T1000 (cell line): Measurements from ENCODE around the gene RSBN1.

Experiments
- DNase-seq: peaks from one replicate; lab custom pipeline; 2025; ENCODE audit warnings: mixed read lengths; lab: John Stamatoyannopoulos, UW

The RSBN1 gene

DNA sequence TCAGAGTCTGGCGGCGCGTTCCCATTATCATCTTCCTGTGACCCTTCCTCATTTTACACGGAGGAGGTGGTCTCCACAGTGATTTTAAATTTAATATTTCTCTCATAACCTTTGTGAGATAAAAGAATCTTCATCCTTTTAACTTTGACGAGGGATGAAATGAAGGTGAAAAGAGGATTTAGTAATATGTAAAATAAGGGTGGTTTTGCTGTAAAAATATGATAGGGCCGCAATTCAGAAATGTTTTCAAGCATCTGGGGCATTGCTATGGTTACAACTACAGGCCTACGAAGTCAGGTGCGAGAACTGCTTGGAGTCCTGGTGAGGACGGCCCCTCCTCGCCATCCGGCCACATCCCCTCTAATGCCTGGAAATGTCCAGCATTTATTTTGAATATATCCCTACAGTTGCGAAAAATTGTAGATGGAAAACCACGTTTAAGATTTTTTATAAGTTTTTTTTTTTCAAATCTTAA is 422 bp upstream of the RSBN1 start:
- no peak for DNase-seq

DNA sequence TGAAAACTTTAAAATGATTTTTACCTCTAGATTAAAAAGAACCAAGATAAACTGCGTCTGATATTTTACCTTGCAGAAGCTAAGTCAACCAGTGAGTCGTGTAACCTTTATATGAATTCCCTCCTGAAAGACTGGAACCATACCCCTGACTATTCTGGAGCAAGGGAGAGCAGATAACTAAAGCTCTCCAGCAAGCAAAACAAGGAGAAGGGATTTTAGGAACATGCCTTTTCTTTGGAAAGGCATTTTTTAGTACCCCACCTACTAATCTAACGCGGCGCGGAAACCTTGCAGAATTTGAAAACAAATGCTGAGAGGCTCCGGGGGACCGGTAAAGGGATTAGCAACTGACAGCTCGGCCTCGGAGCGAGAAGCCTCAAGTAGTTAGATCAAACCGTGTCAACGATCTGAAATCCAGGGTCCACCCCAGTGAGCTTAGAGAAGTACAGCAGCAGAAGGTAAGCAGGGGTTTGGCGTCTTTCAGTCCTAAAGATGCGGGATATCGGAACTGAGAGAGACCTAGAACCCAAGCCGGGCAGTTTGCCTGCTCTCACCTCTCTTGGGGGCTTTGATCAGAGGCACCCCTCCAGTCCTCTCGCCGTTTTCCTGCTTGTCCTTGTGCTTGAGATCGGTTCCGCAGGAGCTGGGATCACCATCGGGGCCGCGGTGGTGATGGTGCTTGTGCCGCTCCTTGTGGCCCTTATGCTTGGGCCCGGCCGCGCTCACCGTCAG is 954 bp downstream of the RSBN1 start:
- no peak for DNase-seq

DNA sequence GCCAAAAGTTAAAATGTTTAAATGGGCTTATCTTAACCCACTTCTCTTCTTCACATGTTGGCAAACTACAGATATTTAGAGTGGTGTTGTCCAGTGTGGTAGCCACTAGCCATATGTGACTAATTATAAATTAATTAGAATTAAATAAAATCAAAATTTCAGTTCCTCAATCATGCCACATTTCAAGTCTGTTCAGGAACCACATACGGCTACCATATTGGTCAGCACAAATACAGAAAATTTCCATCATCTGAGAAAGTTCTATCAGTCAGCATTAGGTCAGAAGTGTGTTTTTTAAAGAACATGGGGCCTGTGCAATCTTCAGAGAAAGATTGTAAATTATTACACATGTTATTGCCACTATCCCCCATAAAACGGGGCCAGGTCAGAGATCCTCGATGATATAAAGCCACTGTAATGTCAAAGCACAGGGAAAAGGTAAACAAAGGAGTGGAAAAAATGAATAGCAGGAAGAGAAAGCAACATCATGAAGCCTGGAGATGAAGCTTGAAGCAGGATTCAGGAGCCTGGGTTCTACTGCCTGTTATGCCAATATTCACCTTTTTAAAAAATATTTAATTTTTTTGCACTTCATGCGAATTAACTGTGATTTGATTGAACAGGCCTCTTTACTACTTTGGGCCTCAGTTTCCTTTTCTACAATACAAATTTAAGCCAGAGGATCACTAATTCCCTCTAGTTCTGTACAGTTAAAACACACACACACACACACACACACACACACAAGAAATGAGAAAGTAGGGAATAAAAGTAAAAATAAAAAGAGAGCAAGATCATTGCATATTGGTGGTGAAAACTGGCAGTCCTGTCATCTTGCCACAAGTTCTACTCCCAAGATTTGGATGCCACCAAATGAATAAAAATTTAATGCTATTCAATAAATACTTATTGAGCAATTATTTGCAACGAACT is 2.3 kb downstream of the RSBN1 start:
- no peak for DNase-seq

DNA sequence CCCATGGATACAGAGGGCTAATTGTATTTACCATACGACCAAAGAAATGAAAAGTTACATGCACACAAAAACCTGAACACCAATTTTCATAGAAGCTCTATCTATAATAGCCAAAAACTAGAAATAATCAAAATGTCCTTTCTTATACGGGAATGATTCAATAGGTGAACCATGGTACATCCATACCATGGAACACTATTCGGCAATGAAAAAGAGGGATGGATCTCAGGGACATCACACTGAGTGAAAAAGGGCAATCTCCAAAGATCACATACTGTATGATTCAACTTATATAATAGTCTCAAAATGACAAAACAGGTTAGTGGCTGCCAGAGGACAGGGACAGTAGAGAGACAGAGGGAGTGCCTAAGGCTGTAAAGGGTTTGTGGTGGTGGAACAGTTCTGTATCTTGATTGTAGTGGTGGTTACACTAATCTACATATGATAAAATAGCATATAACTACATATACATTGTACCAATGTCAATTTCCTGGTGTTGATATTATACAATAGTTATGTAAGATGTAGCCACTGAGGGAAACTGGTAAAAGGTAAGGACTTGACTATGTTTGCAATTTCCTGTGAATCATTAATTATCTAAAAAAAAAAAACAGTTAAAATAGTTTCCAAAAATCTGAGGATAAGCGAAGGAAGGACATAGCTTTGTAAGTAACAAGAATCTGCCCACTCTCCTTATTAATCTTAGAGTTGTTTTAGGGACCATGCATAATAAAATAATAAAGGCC is 3.7 kb downstream of the RSBN1 start:
- no peak for DNase-seq

DNA sequence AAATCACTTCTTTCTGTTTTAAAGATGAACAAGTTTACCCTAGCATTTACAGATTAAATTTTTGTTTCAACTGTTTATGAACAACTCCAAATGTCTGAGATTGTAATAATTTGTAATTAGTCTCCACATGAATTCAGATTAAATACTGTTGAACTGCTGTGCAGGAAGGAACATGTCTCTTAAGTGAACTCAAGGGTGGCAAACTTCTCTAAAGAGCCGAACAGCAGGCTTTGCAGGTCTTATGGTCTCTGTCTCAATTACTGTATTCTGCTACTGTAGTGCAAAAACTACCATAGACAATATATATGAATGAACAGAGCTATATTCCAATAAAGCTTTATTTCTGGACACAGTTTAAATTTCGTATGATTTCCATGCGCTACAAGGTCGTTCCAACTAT is 6.6 kb downstream of the RSBN1 start:
- no peak for DNase-seq

DNA sequence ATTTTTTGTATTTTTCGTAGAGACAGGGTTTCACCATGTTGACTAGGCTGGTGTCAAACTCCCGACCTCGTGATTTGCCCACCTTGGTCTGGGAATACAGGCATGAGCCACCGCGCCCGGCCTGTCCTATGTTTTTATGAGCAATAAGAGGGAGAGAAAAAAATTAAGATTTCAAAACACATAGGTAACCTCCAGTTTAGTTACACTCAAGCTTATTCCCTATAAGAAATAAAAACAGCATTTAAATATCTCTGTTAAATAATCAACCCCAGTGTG is 7.1 kb downstream of the RSBN1 start:
- DNase-seq, result no peak

DNA sequence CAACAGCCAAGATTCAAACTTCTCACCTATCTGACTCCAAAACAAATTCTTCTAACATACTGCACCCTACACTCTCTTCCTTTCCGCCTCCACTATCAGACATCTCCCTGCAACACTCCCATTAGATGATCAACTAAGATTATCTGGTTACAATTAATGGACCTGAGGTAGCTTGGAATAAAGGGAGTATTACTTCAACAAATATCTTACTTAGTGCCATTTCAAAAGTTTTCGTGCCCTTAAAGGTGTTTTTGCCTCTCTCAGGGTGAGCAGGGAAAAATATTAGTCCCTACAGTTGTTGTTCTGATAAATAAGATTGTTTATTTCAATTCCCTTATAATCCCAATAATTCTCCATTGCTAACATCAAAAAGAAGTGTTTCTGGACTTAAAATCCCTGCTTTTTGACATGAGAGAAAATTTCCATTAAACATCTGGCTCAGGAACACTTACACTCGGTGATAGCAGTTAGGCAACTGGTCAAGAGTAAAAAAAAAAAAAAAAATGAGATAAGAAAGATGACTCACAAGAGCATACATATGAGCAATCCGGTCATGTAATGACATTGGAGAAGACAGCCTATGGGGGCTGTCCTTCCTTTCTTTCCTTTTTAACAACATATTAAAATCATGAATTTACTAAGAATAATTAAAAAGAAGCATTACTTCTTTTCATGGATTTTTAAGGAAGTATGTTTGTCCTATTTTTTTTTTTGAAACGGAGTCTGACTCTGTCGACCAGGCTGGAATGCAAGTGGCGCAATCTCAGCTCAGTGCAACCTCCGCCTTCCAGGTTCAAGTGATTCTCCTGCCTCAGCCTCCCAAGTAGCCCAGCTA is 7.6 kb downstream of the RSBN1 start:
- no peak for DNase-seq

DNA sequence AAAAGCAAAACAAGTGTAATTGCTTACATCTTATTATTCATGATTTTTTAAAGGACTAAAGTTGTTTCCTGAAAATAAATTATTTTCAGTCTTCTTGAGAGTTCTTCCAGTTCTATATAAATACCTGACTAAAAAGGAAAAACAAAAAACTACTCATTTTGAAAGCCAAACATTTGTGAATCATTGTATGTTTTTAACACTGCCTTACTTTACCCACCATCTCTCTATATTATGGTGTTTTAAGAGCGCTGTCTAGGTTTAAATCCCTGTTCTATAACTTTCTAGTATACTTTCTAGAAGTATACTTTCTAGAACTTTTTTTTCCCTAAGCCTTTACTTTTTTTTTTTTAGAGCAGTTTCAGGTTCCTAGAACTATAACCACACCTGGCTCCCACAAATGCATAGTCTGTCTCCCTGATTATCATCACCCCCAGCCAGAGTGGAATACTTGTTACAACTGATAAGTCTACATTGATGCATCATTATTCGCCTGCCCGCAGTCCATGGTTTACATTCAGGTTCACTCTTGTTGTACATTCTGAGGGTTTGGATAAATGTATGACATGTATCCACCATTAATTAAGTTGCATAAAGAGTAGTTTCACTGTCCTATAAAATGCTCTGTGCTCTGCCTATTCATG is 9.8 kb downstream of the RSBN1 start:
- no peak for DNase-seq

DNA sequence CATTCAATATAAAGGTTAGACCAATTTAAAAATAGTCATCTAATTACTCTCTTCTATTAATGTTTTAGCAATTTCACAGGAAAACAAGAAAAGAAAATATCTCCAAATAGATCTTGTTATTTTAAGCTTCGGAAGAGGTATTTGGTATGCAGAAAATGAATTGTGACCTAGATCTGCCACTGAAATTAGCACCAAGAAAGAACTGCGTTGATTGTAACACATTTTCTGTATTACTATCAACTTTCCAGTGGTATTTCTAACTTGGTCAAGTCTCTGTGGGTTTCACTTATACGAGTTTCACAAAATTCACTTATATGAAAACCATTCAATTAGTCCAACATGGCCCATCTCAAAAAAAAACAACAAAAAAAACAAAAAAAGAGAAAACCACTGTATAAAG is 11.8 kb downstream of the RSBN1 start:
- DNase-seq, result no peak

DNA sequence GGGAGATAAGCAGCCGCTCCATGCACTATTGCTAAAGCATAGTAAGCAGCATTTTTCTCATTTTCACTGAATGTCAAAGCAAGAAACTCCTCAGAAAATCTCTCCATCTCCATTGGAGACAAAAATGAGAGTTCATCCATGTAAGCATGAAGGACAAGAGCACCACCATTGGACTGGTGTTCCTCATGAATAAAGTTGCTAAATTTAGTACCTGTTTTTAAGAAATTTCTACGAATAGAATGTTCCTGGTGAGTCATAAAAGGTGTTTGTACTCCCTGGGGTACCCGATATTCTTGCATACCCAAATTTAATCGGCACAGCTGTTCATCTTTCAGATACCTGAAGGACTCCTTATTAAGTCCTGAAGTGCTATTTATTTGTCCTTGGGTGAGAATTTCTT is 14.8 kb downstream of the RSBN1 start:
- DNase-seq, result no peak

DNA sequence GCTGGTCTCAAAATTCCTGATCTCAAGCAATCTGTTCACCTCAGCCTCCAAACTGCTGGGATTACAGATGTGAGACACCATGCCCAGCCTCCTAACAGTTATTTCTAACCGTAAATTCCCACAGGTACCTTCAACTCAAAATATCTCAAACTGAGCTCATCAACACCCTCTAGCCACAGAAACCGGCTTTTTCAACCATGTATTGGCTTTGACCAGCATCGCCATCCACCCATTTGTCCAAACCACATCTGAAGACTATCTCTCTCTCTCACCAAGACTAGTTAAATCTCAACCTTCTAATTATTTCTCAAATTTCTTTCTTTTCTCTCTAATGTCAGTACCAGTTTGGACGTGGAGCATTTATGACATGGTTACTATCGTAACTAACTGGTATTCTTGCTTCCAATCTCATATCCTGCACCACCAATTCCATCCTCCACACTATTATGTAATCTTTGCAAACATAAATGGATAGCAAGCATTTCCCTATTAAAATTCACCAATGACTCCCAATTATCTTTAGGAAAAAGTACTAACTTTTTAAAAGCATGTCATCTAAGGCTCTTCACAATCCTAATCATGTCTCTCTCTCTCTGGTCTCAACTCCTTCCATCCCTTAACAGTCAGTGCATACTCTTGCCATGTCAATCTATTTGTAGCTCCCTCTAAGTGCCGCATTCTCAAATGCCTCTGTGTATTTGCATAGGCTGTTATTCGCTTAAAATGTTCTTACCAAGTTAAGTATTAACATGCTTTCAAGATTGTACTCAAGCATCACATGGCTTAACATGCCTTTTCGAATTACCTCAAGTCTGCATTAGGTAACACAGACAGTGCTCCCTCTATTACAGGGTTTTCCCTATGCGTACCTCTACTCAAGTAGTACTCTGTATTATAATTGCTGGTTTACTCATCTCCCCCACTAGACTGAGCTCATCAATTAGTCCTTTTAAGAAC is 18.1 kb downstream of the RSBN1 start:
- DNase-seq, result no peak

DNA sequence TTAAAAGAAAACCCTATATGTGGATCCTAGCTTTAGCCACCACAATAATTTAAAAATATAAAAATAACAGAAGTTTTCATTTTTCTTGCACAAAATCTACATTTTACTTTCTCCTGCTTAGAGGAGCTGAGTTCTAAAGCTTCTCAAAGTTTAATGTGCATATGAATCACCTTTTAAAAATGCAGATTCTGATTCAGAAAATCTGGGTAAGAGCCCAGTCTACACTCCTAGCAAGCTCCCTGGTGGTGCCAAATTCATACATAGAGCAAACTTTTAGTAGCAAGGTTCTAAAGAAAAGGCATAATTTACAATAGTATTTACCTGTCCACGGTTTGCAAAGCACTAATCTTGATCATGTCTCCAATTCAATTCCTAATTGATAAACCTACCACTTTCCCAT is 19.3 kb downstream of the RSBN1 start:
- no peak for DNase-seq

DNA sequence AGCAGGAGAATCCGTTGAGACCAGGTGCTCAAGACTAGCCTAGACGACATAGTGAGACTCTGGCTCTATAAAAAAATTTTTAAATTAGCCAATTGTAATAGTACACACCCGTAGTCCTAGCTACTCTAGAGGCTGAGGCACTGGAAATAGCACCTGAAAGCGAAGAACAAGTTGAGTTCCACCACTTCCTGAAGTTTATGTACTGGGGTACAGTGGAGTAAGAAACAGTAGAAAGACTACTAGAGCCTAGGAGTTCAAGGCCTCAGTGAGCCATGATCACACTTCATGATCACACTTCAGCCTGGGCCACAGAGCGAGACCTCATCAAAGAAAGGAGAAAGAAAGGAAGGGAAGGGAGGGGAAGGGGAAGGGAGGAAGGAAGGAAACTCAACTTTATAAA is 19.8 kb downstream of the RSBN1 start:
- DNase-seq, result no peak

DNA sequence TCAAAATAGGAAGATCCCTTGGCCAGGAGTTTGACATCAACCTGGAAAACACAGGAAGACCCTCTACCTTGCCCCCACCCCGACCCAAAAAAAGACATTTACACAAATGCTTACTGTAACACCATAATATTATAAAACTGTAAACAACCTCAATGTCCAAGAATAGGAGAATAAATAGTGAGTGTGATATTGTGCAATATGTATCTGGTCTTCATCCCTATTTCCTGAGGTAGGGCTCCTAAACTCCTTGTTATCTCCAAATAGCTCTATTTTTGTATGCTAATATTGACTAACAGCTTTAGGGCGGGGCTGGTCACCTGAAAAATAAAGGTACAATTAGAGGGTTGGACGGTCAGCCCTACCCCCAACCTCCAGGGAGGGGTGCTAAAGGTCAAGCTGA is 23.5 kb downstream of the RSBN1 start:
- DNase-seq, result no peak

DNA sequence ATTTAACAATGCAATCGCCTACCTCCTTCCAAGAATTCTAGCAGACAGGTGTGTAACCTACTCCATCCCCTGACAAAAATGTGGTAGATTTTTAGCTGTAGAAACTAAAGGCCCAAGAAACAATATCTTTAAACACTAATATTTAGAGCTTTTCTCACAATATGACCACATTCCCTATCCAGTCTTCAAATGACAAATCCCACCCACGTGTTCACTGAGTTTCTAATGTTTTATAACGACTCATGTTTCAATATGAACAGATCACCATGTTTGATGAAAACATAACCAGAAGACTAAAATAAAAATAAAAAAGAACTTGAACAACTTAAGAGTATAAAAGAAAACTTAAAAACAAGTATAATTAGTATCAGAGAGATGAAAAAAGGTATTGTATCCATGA is 24.6 kb downstream of the RSBN1 start:
- no peak for DNase-seq

DNA sequence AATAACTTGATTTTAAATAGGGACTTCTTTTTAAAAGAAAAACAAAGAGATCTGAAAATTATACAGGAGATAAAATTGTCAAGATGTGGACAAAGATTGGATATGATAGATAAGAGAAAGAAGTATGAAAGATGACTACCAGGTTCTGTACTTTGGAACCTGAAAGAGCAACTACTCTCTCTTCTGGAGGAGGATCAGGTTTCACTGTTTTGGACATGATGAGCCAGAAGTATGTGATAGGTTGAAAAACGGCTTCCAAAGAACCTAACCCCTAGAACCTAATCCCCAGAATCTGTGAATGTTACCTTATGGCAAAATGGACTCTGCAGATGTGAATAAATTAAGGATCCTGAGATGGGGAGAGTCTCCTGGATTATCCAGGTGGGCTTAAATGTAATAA is 26.2 kb downstream of the RSBN1 start:
- DNase-seq, result no peak

DNA sequence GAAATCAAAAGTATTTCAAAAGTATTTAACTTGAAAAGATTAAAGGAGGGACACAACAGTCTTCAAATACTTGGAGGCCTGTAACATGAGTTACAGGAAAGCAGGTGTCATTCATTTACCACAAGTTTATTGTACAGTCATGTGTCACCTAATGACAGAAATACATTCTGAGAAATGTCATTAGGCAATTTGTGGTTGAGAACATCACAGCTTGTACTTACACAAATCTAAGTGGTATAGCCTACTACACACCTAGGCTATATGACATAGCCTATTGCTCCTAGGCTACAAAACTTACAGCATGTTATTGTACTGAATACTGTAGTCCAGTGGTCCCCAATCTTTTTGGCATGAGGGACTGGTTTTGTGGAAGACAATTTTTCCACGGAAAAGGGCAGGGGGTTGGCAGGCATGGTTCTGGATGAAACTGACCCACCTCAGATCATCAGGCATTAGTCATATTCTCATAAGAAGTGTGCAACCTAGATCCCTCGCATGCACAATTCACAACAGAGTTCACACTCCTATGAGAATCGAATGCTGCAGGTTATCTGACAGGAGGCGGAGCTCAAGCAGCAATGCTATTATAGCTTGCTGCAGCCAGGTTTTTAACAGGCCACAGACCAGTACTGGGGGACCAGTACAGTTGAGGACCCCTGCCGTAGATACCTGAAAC is 28.0 kb downstream of the RSBN1 start:
- no peak for DNase-seq

DNA sequence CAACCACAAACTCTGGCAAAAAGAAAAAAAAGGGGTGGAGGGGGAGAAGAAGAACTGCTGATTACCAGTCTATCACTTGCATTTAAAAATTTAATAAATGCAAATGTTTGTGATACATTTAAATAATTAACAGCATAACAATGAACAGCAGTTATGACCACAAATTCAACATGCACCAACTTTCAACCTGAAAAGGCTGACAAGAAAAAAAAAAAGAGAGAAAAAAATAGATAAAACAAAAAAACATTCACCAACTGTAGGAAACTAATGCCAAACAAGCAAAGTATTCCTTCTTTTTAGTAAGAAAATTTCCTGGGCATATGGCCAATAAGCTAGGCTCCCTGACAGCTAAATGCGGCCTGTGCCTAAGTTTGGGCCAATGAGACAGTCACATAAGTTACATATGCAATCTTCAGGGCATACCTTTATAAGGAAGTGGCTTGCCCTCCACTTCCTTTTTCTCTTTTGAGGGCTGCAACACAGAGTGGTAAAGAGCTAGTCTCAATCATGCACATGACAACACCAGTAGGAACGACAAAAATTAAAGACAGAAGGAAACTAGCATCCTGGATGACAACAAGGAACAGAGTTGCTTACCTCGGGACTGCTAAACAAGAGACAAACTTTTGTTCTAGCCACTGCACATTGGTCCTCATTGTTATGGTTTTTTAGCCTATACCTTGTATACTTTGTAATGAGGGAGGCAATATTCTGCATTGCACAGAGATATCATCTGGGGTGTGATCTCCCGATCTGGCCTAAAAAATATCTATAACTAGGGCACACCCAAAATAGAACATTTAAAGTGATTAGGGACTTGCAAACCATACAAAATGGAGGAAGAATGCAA is 28.8 kb downstream of the RSBN1 start:
- DNase-seq, result no peak

DNA sequence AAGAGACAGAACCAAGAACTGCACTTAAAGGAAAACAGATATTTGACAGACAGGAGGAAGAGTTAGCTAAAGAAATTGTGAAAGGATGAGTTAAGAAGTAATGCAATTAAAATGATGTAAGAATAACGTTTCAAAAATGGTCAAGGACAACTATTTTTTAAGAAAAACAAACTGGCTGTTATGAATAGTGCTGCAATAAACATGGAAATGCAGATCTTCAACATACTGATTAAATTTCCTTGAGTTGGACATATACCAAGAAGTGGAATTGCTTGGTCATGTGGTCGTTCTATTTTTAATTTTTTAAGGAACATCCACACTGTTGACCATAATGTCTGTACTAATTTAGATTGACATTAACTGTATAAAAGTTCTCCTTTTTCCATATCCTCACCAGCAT is 29.9 kb downstream of the RSBN1 start:
- no peak for DNase-seq
